K562 (cell line): Measurements from ENCODE around the gene ANO10. TPM values are rescaled to one million over a fixed set of nuclear protein-coding genes. Genes with fewer than 3 reads are reported as not detected.

Source experiments
- ATAC-seq: fragments of 200-7000 bp; cut with Tn5 transposase; 3 replicates; pipeline ENCODE4 v1.9.1; 2020; ENCODE audit warnings: moderate library complexity
- BruUV-seq: library from RNA; stranded (reverse); fragments of 400-500 nt; replicated peaks from 2 replicates; lab custom pipeline; 2021; lab: Mats Ljungman, UMichigan
- CTCF ChIA-PET: fragments of 300-600 bp; formaldehyde crosslinking; extraction: SDS; loops from one replicate; lab custom pipeline; 2021; ENCODE audit warnings: low intra/inter-chr PET ratio; lab: Yijun Ruan, JAX
- POLR2A ChIA-PET: fragments of 300-600, 350-650 bp; sonication (Branson Sonifier 250); formaldehyde crosslinking; extraction: SDS; loops from one replicate; lab custom pipeline; 2021; ENCODE audit warnings: antibody characterized with exemption, inconsistent platforms; lab: Yijun Ruan, JAX
- DNase-seq, 4 experiments: peaks; one replicate each; pipeline versions ENCODE4 v3.0.0 to v3.0.0-alpha.2; 2011 to 2018; ENCODE audit warnings: low spot score in 3 of 4, mixed read lengths in 3 of 4; ENCODE audit errors: extremely low read depth in 1 of 4
- FAIRE-seq: peaks from 2 replicates; lab custom pipeline; 2011; peaks lifted over from hg19 to GRCh38; lab: Jason Lieb, UNC
- H2AFZ ChIP-seq: 2 replicates; pipeline ENCODE4 v1.6.0; 2011; ENCODE audit warnings: low read depth, low read length, control low read depth, inconsistent platforms
- H3K27ac ChIP-seq: fragments of 200-600 bp; 3 replicates; pipeline ENCODE4 v1.8.0; 2011; ENCODE audit warnings: low read depth, mild to moderate bottlenecking, control low read depth, inconsistent platforms, low read length, moderate library complexity, mixed read lengths; ENCODE audit errors: extremely low read depth
- H3K27me3 ChIP-seq, 2 experiments: fragments of 300-600 bp in 1 of 2; 2 replicates in 1 of 2; 3 replicates in 1 of 2; pipeline versions ENCODE4 v1.6.0 to v1.8.0; 2011; ENCODE audit warnings: inconsistent platforms in 2 of 2, low read length in 2 of 2, mild to moderate bottlenecking in 1 of 2, mixed read lengths in 1 of 2, moderate library complexity in 1 of 2; ENCODE audit not compliant: control insufficient read depth in 2 of 2, insufficient read depth in 2 of 2
- H3K36me3 ChIP-seq: fragments of 300-600 bp; 3 replicates; pipeline ENCODE4 v1.8.0; 2011; ENCODE audit warnings: mild to moderate bottlenecking, low read length, inconsistent platforms; ENCODE audit not compliant: control insufficient read depth, insufficient read depth
- H3K4me1 ChIP-seq, 2 experiments: fragments of 200-600 bp in 1 of 2; replicated peaks in 1 of 2; 2 replicates in 1 of 2; 3 replicates in 1 of 2; pipeline versions ENCODE4 v1.5.1 to v1.8.0; 2011; ENCODE audit warnings: inconsistent platforms in 2 of 2, low read length in 2 of 2, mild to moderate bottlenecking in 1 of 2, mixed read lengths in 1 of 2, moderate library complexity in 1 of 2; ENCODE audit not compliant: control insufficient read depth in 2 of 2, insufficient read depth in 2 of 2
- H3K4me2 ChIP-seq: 2 replicates; pipeline ENCODE4 v1.6.1; 2011; ENCODE audit warnings: low read length, control low read depth, inconsistent platforms, mixed read lengths; ENCODE audit not compliant: insufficient read depth
- H3K4me3 ChIP-seq: fragments of 200-600 bp; sonication (generic), shearing (Covaris generic); 2 replicates; pipeline ENCODE4 v1.5.1; 2016; ENCODE audit warnings: control low read depth, inconsistent platforms
- H3K79me2 ChIP-seq: fragments of 200-600 bp; 3 replicates; pipeline ENCODE4 v1.8.0; 2011; ENCODE audit warnings: low read length, inconsistent platforms; ENCODE audit not compliant: control insufficient read depth, insufficient read depth
- H3K9ac ChIP-seq, 2 experiments: 2 replicates each; pipeline versions ENCODE4 v1.6.0 to v1.6.1; 2011; ENCODE audit warnings: low read depth in 2 of 2, low read length in 2 of 2, control low read depth in 1 of 2, inconsistent platforms in 1 of 2, mild to moderate bottlenecking in 1 of 2, mixed read lengths in 1 of 2; ENCODE audit not compliant: insufficient read depth in 1 of 2
- H3K9me1 ChIP-seq: one replicate; pipeline ENCODE4 v1.6.0; 2011; ENCODE audit warnings: inconsistent platforms, mild to moderate bottlenecking, low read length, moderate library complexity; ENCODE audit not compliant: control insufficient read depth, insufficient read depth
- H3K9me3 ChIP-seq: replicated peaks from 2 replicates; pipeline ENCODE4 v1.5.1; 2011; ENCODE audit warnings: low read depth, low read length, inconsistent platforms; ENCODE audit not compliant: control insufficient read depth, insufficient read depth
- H4K20me1 ChIP-seq: replicated peaks from 2 replicates; pipeline ENCODE4 v1.6.1; 2011; ENCODE audit warnings: low read length, inconsistent platforms, mixed read lengths; ENCODE audit not compliant: control insufficient read depth, insufficient read depth
- HMG20B ChIP-seq: fragments of 250-450 bp; sonication (Bioruptor Pico); IDR thresholded peaks from 2 replicates; pipeline ENCODE4 v1.5.0; 2021; ENCODE audit warnings: mild to moderate bottlenecking
- MAZ ChIP-seq, 2 experiments: fragments of 450-650 bp in 1 of 2; sonication (generic) in 1 of 2; formaldehyde crosslinking; IDR thresholded peaks in 1 of 2; conservative IDR thresholded peaks in 1 of 2; 2 replicates each; pipeline versions ENCODE4 v1.4.0 to v1.5.0; 2020; ENCODE audit warnings: mild to moderate bottlenecking in 1 of 2, missing genetic modification reagents in 1 of 2
- SIX5 ChIP-seq, 2 experiments: IDR thresholded peaks; 2 replicates each; pipeline ENCODE4 v1.6.1; 2011; ENCODE audit warnings: low read length in 2 of 2, borderline replicate concordance in 1 of 2, low read depth in 1 of 2, mild to moderate bottlenecking in 1 of 2, moderate library complexity in 1 of 2; ENCODE audit not compliant: insufficient read depth in 1 of 2
- SMC3 ChIP-seq: conservative IDR thresholded peaks from 2 replicates; pipeline ENCODE4 v1.6.1; 2011; ENCODE audit warnings: low read depth, low read length, improper control_type of control experiment; ENCODE audit not compliant: insufficient read depth
- TRIM28 ChIP-seq: fragments of 450-650 bp; IDR thresholded peaks from 2 replicates; pipeline ENCODE4 v1.6.1; 2017
- WGBS: fragments of 100-300 bp; shearing (Covaris generic); methylation state at CpG from one replicate; pipeline ENCODE4 v1.1.6; 2016; ENCODE audit warnings: low coverage, mixed read lengths; ENCODE audit not compliant: insufficient coverage; ENCODE audit errors: missing lambda C conversion rate; 5-methylcytosine and 5-hydroxymethylcytosine counted together
- in situ Hi-C: fragments of 300-500 bp; cut with MboI; formaldehyde crosslinking; loops from 4 replicates; pipeline ENCODE4 v1.15.0; 2018; ENCODE audit warnings: inconsistent platforms, mixed read lengths
- intact Hi-C: fragments of 100-400 bp; cut with micrococcal nuclease; formaldehyde crosslinking; loops from 2 replicates; pipeline ENCODE4 v1.14.2; 2022
- polyA plus RNA-seq, 8 experiments: library from polyadenylated mRNA; depleted of rRNA in 4 of 8; stranded (reverse) in 5 of 8; unstranded in 3 of 8; fragments of >200 nt; fragmentation: Nextera tagmentation in 2 of 8; fragmentation: Illumina TruSeq in 1 of 8; extraction: Ambion mirVana in 2 of 8; extraction: Trizol in 1 of 8; gene quantifications; 2 replicates each; pipeline versions ENCODE4 v1.2.1 to v1.2.3, GENCODE V29; 2011 to 2014; ENCODE audit warnings: inconsistent platforms in 1 of 8, missing spikeins in 1 of 8
- total RNA-seq, 7 experiments: library from RNA; depleted of rRNA in 6 of 7; stranded (reverse); fragments of >200 nt in 6 of 7; fragmentation: Illumina TruSeq in 2 of 7; extraction: Trizol in 2 of 7; gene quantifications; 2 replicates each; pipeline versions ENCODE4 v1.2.1 to v1.2.3, GENCODE V29; 2011 to 2021; ENCODE audit warnings: low replicate concordance in 1 of 7
- TF ChIP-seq, protein P1 (sequence below): IDR thresholded peaks from 3 replicates; pipeline ENCODE4 v1.6.1; 2011; ENCODE audit warnings: borderline replicate concordance, mild to moderate bottlenecking; ENCODE audit not compliant: insufficient read length, insufficient read depth

ANO10 gene
- total and polyA plus RNA-seq, 9 of the 15 experiments (the other 6 are each of a cell fraction or from before 2014, with no cell fraction given) = 6.4 to 46.0 (median 32.3) TPM

DNA sequence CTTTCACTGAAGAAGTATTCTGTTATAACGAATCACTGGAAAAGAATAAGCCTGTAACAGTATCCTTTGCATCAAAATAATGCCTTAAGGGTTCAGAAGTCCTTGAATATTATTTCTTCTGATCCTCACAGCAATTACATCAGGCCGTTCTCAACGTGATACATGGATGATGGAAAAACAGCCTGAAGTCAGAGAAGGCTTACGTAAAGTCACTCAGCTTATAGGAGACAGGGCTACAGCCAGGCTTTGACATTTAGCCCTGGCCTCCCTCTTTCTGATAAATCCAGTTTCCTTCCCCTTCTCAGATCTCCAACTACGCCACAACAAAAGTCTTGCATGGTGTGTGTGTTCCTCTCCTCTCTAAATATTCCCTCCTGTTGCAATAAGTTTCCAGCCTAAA, 131.9 kb downstream of the ANO10 start:
- intact Hi-C loops = no loop called here
- H4K20me1 ChIP-seq = no peaks in the 10 kb centered on the region
- H3K4me2 ChIP-seq = no peak overlapping the region
- peaks cover 3% of the 10 kb centered on the region for H3K9me1 ChIP-seq
- ATAC-seq = no peak
- H3K79me2 ChIP-seq = no peaks in the 10 kb centered on the region
- BruUV-seq = no TSS peak
- FAIRE-seq = no peak
- no peak overlapping the region for H3K27ac ChIP-seq
- no peak overlapping the region for H3K4me3 ChIP-seq
- no peak overlapping the region for H2AFZ ChIP-seq
- DNase-seq = no peak
- ChIA-PET CTCF (no interaction called here), POLR2A (no interaction called here)
- H3K9ac ChIP-seq = no peak overlapping the region
- no peaks in the 10 kb centered on the region; the same call in 2 of the 3 replicates for H3K36me3 ChIP-seq
- TF ChIP-seq HMG20B (CRISPR knock-in tag) = no peak
- TF ChIP-seq SIX5 (IDR thresholded peaks at IDR 0.05; ENCODE audit: borderline replicate concordance in 1 of 2, insufficient read depth in 1 of 2, low read depth in 1 of 2, low read length in 2 of 2) = no peak
- TF ChIP-seq, protein P1, sequence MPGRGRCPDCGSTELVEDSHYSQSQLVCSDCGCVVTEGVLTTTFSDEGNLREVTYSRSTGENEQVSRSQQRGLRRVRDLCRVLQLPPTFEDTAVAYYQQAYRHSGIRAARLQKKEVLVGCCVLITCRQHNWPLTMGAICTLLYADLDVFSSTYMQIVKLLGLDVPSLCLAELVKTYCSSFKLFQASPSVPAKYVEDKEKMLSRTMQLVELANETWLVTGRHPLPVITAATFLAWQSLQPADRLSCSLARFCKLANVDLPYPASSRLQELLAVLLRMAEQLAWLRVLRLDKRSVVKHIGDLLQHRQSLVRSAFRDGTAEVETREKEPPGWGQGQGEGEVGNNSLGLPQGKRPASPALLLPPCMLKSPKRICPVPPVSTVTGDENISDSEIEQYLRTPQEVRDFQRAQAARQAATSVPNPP = no peak
- TF ChIP-seq SMC3 = no peak
- TF ChIP-seq TRIM28 = no peak
- no peak for TF ChIP-seq MAZ (CRISPR knock-in tag; conservative IDR thresholded peaks at IDR 0.05 in 1 of 2, IDR thresholded peaks at IDR 0.05 in 1 of 2)
- H3K4me1 ChIP-seq = peaks cover 0 to 8% of the 10 kb centered on the region in 2 experiments; a peak in 2 of 5 replicates
- in situ Hi-C loops = no loop called here
- 55% methylated on average over 5 of the region's 5 CpGs for WGBS
- H3K27me3 ChIP-seq = no peaks in the 10 kb centered on the region
- H3K9me3 ChIP-seq = no peaks in the 10 kb centered on the region
